ENCODE results near the gene GPHN.
A peak's percentile ranks its signal among the peaks of the same experiment; 100 is the strongest.
"Not testable (repeated sequence)": the region's sequence is repeated elsewhere in the genome, so short reads cannot be mapped to it uniquely, and the experiment has no call there.

GPHN gene

GRCh38 chr14:66813636-66814035 lies 305.7 kb downstream of the GPHN start:
- DNase-seq (ENCODE audit: low read depth): no peak

GRCh38 chr14:66815687-66816086 lies 307.7 kb downstream of the GPHN start:
- no peak for DNase-seq (ENCODE audit: low read depth)

- no peak for DNase-seq (ENCODE audit: low read depth)
Observed at GRCh38 chr14:66824251-66824650, 316.3 kb downstream of the GPHN start.

- no peak for DNase-seq (ENCODE audit: low read depth)
Observed at GRCh38 chr14:66827182-66827581, 319.2 kb downstream of the GPHN start.

GRCh38 chr14:66831173-66831572 lies 323.2 kb downstream of the GPHN start:
- no peak for DNase-seq (ENCODE audit: low read depth)

GRCh38 chr14:66833816-66834215 lies 325.9 kb downstream of the GPHN start:
- no peak for DNase-seq (ENCODE audit: low read depth)

- DNase-seq (ENCODE audit: low read depth): not testable (repeated sequence)
Observed at GRCh38 chr14:66837436-66837835, 329.5 kb downstream of the GPHN start.

GRCh38 chr14:66842911-66843512 lies 335.1 kb downstream of the GPHN start:
- no peak for DNase-seq (ENCODE audit: low read depth)

- no peak for DNase-seq (ENCODE audit: low read depth)
Observed at GRCh38 chr14:66850258-66850888, 342.4 kb downstream of the GPHN start.

- DNase-seq (ENCODE audit: low read depth): no peak
Observed at GRCh38 chr14:66853311-66853710, 345.4 kb downstream of the GPHN start.

- DNase-seq (ENCODE audit: low read depth): no peak
Observed at GRCh38 chr14:66857867-66858266, 349.9 kb downstream of the GPHN start.

- DNase-seq (ENCODE audit: low read depth): no peak
Observed at GRCh38 chr14:66859063-66859671, 351.2 kb downstream of the GPHN start.

GRCh38 chr14:66881596-66881995 lies 373.6 kb downstream of the GPHN start:
- no peak for DNase-seq (ENCODE audit: low read depth)

- DNase-seq (ENCODE audit: low read depth): no peak
Observed at GRCh38 chr14:66884149-66884548, 376.2 kb downstream of the GPHN start.

- no peak for DNase-seq (ENCODE audit: low read depth)
Observed at GRCh38 chr14:66900719-66901118, 392.8 kb downstream of the GPHN start.

- no peak for DNase-seq (ENCODE audit: low read depth)
Observed at GRCh38 chr14:66910311-66910840, 402.4 kb downstream of the GPHN start.

- DNase-seq (ENCODE audit: low read depth): no peak
Observed at GRCh38 chr14:66916421-66916820, 408.5 kb downstream of the GPHN start.

- no peak for DNase-seq (ENCODE audit: low read depth)
Observed at GRCh38 chr14:66918527-66918926, 410.6 kb downstream of the GPHN start.

GRCh38 chr14:66920196-66920595 lies 412.2 kb downstream of the GPHN start:
- DNase-seq (ENCODE audit: low read depth): no peak

- DNase-seq (ENCODE audit: low read depth): no peak
Observed at GRCh38 chr14:66923251-66923650, 415.3 kb downstream of the GPHN start.

GRCh38 chr14:66939409-66939808 lies 431.5 kb downstream of the GPHN start:
- no peak for DNase-seq (ENCODE audit: low read depth)

GRCh38 chr14:66944872-66945271 lies 436.9 kb downstream of the GPHN start:
- peak; percentile 19 for DNase-seq (ENCODE audit: low read depth)

- DNase-seq (ENCODE audit: low read depth): no peak
Observed at GRCh38 chr14:66955159-66955558, 447.2 kb downstream of the GPHN start.
